K562 (cell line): Measurements from ENCODE around the gene PPP6R1.

ENCODE experiments used
- CBX3 ChIP-seq, 2 experiments: IDR thresholded peaks; 1 replicate in 1 of 2; 2 replicates in 1 of 2; pipeline ENCODE4 v1.6.1; 2012; ENCODE audit warnings: inconsistent platforms in 2 of 2, low read length in 2 of 2, borderline replicate concordance in 1 of 2, control low read depth in 1 of 2
- HDAC3 ChIP-seq: fragments of 450-650 bp; IDR thresholded peaks from 2 replicates; pipeline ENCODE4 v1.6.1; 2018; ENCODE audit warnings: borderline replicate concordance, mild to moderate bottlenecking, moderate library complexity; ENCODE audit not compliant: partially characterized antibody
- POLR2A ChIP-seq: fragments of 450-650 bp; conservative IDR thresholded peaks from 2 replicates; pipeline ENCODE4 v1.6.1; 2016
- RAD21 ChIP-seq, 2 experiments: fragments of 250-450 bp in 1 of 2; fragments of 450-650 bp in 1 of 2; sonication (Bioruptor Pico) in 1 of 2; formaldehyde crosslinking in 1 of 2; IDR thresholded peaks in 1 of 2; conservative IDR thresholded peaks in 1 of 2; 2 replicates each; pipeline versions ENCODE4 v1.4.0 to v1.8.0; 2020 to 2022; ENCODE audit warnings: mild to moderate bottlenecking in 2 of 2, moderate library complexity in 1 of 2
- SREBF1 ChIP-seq: fragments of 150-350 bp; IDR thresholded peaks from 2 replicates; pipeline ENCODE4 v1.6.1; 2014; ENCODE audit warnings: antibody characterized with exemption, low read depth, low read length, borderline replicate concordance
- TF ChIP-seq, protein P1 (sequence below), 2 experiments: fragments of 450-650 bp; formaldehyde crosslinking in 1 of 2; IDR thresholded peaks; 2 replicates each; pipeline versions ENCODE4 v1.4.0 to v1.6.1; 2014 to 2020; ENCODE audit warnings: mild to moderate bottlenecking in 2 of 2, borderline replicate concordance in 1 of 2, low read depth in 1 of 2
- TF ChIP-seq, protein P2 (sequence below), 3 experiments: IDR thresholded peaks in 2 of 3; conservative IDR thresholded peaks in 1 of 3; 2 replicates each; pipeline ENCODE4 v1.5.1; 2011 to 2012; ENCODE audit warnings: low read length in 3 of 3, mild to moderate bottlenecking in 3 of 3, control low read depth in 2 of 3, improper control_type of control experiment in 1 of 3, inconsistent platforms in 1 of 3, low read depth in 1 of 3, mixed read lengths in 1 of 3, moderate library complexity in 1 of 3; ENCODE audit not compliant: insufficient read depth in 2 of 3

DNA sequence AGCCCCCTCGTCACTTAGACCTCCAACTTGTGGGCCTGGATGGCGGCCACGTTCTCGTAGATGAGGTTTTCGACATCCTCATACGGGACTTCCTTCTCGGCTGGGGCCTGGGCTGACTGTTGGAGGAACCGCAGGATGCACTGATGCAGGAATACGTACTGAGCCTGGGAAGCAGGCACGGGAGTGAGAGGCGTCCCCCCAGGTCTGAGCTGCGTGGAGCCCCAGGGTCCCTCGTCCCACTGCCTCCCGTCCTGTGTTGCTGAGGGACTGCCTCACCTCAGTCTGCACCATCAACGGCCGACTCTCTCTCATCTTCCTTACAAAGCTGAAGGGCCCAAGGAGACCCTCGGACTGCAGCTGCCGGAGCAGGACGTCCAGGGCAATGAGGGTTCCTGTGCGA is 77.1 kb downstream of the PPP6R1 start:
- no peak for TF ChIP-seq RAD21 (CRISPR knock-in tag; conservative IDR thresholded peaks at IDR 0.05 in 1 of 2, IDR thresholded peaks at IDR 0.05 in 1 of 2)
- TF ChIP-seq, protein P1, sequence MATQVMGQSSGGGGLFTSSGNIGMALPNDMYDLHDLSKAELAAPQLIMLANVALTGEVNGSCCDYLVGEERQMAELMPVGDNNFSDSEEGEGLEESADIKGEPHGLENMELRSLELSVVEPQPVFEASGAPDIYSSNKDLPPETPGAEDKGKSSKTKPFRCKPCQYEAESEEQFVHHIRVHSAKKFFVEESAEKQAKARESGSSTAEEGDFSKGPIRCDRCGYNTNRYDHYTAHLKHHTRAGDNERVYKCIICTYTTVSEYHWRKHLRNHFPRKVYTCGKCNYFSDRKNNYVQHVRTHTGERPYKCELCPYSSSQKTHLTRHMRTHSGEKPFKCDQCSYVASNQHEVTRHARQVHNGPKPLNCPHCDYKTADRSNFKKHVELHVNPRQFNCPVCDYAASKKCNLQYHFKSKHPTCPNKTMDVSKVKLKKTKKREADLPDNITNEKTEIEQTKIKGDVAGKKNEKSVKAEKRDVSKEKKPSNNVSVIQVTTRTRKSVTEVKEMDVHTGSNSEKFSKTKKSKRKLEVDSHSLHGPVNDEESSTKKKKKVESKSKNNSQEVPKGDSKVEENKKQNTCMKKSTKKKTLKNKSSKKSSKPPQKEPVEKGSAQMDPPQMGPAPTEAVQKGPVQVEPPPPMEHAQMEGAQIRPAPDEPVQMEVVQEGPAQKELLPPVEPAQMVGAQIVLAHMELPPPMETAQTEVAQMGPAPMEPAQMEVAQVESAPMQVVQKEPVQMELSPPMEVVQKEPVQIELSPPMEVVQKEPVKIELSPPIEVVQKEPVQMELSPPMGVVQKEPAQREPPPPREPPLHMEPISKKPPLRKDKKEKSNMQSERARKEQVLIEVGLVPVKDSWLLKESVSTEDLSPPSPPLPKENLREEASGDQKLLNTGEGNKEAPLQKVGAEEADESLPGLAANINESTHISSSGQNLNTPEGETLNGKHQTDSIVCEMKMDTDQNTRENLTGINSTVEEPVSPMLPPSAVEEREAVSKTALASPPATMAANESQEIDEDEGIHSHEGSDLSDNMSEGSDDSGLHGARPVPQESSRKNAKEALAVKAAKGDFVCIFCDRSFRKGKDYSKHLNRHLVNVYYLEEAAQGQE (IDR thresholded peaks at IDR 0.05; ENCODE audit: borderline replicate concordance) = no peak
- TF ChIP-seq, protein P1 (CRISPR knock-in tag; IDR thresholded peaks at IDR 0.05; ENCODE audit: low read depth) = no peak
- TF ChIP-seq SREBF1 = no peak
- TF ChIP-seq POLR2A = no peak
- TF ChIP-seq, protein P2, sequence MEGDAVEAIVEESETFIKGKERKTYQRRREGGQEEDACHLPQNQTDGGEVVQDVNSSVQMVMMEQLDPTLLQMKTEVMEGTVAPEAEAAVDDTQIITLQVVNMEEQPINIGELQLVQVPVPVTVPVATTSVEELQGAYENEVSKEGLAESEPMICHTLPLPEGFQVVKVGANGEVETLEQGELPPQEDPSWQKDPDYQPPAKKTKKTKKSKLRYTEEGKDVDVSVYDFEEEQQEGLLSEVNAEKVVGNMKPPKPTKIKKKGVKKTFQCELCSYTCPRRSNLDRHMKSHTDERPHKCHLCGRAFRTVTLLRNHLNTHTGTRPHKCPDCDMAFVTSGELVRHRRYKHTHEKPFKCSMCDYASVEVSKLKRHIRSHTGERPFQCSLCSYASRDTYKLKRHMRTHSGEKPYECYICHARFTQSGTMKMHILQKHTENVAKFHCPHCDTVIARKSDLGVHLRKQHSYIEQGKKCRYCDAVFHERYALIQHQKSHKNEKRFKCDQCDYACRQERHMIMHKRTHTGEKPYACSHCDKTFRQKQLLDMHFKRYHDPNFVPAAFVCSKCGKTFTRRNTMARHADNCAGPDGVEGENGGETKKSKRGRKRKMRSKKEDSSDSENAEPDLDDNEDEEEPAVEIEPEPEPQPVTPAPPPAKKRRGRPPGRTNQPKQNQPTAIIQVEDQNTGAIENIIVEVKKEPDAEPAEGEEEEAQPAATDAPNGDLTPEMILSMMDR (IDR thresholded peaks at IDR 0.05 in 2 of 3, conservative IDR thresholded peaks at IDR 0.05 in 1 of 3; ENCODE audit: insufficient read depth in 2 of 3, low read depth in 1 of 3, low read length in 3 of 3) = no peak
- TF ChIP-seq HDAC3 = no peak
- no peak for TF ChIP-seq CBX3 (IDR thresholded peaks at IDR 0.05; ENCODE audit: borderline replicate concordance in 1 of 2, low read length in 2 of 2)
